ENCODE measurements around the gene SYCN.
A peak's percentile ranks its signal among the peaks of the same experiment; 100 is the strongest.

SYCN gene

DNA sequence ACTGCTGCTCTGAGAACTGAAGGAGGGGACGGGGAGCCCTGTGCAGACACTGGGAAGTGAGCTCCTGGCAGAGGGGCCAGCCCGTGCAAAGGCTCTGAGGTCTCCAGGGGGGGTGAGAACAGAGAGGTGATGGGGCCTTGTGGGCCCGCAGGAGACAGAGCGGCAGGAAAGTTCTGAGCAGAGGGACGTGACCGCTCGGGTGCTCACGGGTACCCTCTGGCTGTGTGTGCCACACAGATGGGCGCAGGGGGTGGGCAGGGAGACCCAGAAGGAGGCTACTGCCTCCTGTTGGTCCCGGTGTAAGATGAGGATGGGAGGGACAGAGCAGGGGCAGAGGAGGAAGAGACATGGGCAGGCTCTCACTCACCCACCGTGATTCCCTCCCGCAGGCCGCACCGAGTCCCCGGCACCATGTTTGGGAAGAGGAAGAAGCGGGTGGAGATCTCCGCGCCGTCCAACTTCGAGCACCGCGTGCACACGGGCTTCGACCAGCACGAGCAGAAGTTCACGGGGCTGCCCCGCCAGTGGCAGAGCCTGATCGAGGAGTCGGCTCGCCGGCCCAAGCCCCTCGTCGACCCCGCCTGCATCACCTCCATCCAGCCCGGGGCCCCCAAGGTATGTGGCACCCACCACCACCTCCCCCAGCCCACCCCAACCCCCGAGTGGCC lies 34.8 kb downstream of the SYCN start:
- DNase-seq = no peak

DNA sequence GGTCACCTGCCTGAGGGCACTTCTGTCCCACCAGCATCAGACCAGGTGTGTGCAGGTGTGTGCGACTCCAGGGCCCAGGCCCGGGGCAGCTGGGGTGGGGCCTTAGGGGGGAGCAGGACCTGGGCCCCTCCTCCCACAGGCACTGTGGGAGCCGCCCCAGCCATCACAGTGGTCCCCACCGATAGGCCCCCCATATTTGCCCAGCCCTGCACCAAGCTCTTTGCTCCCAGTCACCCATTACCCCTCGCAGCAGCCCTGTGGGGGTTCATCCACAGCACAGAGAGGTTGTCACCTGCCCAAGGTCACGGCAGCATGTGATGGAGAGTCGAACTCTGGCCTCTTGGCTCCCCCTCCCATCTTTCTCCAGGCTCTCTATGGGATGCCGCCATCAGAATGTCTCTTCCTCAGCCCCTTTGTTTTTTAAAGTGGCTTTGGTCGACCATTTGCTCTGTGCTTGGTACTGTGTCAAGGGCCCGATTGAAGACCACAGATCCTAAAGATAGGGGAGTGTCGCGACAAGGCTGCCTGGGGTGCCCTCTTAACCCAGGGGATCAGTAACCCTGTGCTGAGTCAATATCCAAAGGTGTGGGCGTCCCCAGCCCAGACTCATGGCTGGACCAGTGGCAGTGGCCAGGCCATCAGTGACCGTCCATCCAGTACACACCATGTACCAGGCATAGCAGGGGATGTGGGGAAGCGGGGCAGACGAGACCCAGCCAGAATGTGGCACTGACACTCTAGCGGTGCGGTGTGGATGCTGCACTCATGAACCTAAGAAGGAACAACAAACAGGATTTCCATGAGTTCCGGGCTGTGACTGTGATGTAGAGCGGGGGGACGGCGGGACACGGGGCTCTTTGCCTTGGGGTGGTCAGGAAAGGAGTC lies 35.6 kb downstream of the SYCN start:
- DNase-seq = no peak

DNA sequence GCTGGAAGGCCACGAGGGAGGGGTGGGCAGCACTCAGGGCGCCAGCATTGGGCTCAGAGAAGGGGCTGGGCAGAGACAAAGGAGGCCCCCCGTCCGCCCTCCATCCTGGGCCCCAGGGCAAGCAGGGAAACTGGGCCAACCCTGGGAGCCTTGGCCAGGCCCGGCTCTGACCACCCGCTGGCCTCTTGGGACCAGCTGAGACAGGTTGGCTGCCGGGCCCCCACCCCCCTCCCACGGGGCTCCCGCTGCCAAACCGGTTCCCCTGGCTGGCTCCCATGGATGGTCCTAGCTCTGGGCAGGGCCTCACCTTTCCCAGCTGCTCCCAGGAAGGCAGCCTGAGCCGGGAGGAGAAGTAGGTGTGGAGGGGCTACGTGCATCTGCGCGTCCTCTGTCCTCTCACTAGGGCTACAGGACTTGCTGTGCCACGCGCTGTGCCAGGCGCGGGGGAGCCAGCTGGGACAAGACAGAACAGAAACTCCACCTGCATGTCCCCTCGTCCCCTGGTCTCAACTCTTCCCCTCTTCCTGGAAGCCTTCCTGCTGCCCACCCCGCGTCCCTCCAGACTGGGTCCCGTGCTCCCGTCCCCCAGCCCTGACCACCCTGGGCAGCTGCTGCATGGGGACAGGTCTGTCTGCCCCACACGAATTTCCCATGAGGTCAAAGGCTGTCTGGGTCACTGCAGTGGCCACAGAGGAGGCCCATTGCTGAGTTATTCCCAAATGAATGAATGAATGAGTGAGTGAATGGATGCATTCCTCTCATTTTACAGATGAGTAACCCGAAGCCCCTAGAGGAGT lies 36.4 kb downstream of the SYCN start:
- peak; percentile 81 for DNase-seq

DNA sequence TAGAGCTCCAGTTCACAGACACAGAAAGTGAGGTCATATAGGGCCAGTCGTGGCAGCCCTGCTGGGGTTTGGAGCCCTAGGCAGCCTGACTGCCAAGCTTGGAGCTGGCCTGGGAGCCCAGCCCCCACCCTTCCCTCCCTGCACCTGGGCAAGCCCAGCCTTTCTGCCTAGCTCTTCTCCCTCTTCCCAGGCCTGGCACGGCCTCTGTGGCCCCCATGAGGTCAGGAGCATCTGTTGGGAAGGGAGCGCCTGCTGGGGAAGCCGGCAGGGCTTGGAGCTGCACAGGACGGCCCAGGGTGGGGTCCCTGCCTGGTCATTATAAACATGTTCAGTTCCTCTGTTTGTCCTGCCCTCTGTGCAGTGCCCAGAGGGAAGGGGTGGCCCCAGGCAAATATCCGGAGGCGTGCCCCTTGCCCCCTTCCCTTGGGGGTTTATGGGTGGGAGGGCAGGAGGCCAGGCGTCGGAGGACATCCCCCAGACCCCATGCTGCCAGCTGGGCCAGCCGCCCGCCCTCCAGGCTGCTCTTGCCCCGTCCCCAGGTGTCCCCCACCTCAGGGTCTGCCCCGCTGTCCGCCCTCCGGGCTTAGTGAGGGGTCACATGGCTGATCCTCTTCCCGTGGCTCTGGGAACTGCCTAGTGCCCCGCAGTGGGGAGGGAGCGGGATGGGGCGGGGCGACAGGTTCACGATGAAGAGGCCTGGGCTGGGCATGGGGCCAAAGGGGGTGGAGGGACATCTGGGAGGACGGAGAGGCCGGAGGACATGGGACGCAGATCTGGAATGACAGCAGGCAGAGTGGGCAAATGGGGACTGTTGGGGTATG lies 37.3 kb downstream of the SYCN start:
- peak; percentile 94 for DNase-seq

DNA sequence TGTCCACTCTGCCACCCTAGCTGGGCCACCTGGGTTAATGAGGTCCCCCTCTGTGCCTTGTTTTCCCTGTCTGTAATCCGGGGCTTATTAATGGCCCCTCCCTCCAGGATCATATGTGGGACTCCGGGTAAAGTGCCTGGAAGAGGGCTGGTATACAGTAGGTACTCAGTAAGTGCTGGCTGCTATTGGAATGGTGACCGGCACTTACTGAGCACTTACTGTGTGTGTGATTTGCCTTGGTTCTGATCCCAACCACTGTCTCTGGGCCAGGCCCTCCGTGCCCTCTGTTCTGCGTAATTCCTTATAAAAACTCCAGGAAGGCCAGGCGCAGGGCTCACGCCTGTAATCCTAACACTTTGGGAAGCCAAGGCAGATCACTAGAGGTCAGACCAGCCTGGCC lies 38.2 kb downstream of the SYCN start:
- DNase-seq = no peak

DNA sequence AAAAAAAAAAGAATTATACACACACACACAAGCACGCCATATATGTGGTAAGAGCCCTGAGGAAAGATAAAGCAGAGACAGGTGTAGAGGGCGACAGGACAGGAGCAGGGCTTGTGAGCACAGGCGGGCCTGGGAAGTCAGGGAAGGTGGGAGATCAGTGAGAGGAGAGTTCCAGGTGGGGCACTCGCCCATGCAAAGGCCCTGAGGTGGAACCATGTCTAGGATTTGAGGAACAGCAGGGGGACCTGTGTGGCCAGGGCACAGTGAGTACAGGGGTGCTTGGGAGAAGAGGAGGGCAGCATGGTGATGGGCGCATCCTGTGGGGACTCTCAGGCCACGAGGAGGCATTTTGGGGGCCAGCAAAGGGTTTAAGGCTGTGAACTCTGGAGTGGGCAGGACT lies 39.8 kb downstream of the SYCN start:
- no peak for DNase-seq

DNA sequence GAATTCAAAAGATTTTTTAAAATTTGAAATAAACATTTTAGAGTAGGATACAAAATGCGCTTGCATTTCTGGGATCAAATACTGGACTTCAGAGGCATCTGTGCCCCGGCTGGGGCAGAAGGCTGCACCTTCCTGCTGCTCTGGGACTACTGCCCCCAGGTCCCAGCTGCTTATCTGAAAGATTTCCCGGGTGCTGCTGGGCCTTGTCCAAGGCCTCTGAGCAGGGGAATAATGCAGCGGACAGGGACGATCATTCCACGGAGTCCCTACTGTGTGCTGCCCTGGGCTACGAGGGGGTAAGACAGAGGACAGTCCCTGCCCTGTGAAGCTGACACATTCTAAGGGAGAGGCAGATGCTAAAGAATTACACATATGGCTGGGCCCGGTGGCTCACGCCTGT lies 40.4 kb downstream of the SYCN start:
- DNase-seq = no peak

DNA sequence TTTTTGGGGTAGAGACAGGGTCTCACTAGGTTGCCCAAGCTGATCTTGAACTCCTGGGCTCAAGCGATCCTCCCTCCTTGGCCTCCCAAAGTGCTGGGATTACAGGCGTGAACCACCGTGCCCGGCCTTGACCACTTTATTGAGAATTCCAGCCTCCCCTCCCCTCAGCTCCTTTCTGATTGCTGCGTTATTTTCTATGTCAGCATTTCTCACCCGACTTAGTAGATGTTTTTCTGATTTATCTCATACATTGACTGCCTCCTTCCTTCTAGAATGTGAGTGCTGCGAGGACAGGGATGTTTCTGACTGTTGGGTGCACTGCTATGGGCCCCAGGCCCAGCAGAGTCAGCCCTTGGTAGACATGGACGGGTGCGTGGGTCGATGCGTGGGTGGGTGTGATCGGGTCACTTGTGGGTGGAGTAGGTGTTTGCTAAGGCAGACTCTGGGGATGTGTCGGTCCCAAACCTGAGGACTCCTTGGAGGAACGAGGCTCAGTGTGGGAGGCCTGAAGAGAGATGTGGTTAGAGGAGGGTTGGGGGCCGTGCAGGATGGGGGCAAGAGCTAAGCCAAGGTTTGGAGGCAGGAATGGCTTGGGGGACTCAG lies 41.5 kb downstream of the SYCN start:
- DNase-seq = no peak

DNA sequence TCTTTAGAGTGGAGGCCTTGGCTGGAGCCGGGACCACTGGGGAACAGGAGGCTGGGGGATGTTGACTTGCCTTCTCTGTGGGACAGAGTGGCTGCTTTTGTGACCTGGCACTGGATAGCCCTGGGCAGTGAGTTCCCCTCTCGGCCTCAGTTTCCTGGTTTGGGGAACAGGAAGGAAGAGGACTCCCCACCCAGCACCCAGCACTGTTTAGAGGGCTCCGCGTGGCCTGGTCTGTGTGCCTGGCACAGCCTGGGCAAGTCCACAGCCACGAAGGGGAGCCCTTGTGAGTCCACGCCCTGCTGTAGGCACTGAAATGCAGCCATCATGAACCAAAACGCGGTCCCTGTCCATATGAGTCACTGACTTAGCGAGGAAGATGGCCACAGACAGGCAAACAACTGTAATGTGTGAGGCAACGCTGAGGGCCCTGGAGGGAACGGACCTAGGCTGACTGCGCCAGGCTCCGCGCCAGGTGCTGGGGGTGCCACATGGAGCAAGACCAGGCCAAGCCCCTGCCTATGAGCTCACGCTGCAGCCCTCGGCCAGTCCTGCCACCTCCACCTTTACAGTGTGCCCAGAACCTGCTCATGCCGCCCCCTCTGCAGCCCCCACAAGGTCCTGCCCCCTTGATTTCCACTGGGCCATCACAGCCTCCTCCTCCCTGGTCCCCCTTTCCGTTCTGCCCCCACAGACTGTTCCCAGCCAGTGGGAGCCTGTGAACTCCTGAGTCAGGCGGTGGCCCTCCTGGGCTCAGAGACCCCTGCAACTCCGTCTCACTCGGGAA lies 43.0 kb downstream of the SYCN start:
- no peak for DNase-seq

DNA sequence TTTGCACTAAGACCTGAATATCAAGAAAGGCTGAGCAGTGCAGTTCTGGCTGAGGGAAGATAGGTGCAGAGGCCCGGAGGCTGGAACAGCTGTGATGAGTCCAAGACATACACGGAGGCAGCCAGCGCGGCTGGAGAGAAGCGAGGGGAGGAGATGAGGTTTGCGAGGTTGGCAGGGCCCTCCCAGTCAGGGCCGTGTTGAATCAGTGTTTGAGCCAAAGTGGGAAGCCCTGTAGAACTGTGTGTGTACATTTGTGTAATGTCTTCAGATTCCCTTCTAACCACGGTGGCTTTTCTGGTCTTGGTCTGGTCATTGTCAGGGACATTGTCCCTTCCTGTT lies 43.6 kb downstream of the SYCN start:
- DNase-seq = no peak

DNA sequence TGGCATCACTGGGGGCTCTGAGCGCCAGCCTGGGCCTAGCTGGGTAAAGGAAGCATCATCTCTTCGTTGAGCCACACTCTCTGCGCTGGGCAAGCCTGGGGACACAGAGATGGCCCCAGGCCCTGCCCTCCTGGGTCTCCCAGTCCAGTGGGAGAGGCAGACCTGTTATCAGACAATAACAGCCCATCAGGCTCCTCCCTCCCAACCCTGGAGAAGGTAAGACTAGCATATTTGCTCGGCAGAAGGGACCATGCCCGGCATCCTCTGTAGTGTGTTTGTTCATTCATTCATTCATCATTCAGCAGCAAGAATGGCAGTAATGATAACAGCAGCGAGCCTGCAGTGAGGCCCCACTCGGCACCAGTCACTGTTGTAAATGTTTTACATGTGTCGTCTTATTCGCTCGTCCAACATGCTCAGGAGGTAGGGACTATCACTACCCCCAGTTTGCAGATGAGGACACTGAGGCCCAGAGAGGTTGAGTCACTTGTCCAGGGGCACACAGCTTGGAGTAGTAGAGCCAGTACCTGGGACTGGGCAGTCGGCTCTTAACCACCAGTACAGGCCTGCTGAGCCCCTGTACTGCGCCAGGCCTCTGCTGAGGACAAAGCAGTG lies 45.3 kb downstream of the SYCN start:
- DNase-seq = no peak

DNA sequence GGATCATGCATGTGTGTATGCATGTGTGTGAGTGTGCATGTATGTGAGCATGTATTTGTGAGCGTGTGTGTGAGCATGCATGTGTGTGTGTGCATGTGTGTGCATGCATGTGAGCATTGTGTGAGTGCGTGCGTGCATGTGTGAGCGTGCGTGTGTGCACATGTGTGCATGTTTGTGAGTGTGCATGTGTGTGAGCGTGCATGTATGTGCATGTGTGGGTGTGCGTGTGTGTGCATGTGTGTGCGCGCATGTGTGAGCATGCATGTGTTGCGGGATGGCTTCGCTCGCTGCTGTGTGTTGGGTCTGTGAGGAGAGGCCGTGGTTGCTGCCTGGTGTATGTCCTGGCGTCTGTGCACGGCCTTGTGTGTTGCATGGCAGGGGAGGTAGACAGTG lies 46.1 kb downstream of the SYCN start:
- DNase-seq = no peak

DNA sequence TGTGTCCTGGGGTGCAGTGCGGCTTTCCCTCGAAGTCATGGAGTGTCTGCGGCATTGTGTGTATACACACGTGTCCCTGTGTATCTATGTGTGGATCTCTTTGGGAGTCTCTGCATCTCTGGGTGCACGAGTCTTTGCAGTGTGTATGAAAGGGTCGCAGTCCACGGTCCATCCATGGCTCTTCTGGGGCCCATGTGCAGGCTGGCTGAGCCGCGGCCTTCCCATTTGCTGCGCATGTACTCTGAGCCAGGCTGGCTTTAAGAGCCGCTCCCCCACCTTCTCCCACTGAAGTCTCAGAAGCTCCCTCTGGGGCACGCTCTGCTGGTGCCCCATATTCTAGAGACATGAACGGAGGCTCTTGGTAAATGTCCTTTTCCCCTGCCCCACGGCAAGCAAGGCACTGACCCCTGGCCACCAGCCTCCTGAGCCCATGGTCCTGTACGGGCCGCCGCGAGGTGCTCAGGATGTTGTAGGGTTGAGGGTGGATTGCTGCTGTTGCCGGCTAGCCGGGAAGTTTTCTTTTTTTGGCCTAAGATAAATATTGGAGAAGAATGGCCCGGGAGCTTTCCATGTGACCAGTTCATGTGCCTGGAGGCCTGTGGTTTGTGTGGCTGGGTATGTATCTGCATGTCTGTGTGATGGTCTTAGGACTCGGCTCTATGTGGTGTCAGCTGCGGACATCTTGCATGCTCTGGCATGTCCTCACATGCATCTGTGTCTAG lies 46.6 kb downstream of the SYCN start:
- no peak for DNase-seq

DNA sequence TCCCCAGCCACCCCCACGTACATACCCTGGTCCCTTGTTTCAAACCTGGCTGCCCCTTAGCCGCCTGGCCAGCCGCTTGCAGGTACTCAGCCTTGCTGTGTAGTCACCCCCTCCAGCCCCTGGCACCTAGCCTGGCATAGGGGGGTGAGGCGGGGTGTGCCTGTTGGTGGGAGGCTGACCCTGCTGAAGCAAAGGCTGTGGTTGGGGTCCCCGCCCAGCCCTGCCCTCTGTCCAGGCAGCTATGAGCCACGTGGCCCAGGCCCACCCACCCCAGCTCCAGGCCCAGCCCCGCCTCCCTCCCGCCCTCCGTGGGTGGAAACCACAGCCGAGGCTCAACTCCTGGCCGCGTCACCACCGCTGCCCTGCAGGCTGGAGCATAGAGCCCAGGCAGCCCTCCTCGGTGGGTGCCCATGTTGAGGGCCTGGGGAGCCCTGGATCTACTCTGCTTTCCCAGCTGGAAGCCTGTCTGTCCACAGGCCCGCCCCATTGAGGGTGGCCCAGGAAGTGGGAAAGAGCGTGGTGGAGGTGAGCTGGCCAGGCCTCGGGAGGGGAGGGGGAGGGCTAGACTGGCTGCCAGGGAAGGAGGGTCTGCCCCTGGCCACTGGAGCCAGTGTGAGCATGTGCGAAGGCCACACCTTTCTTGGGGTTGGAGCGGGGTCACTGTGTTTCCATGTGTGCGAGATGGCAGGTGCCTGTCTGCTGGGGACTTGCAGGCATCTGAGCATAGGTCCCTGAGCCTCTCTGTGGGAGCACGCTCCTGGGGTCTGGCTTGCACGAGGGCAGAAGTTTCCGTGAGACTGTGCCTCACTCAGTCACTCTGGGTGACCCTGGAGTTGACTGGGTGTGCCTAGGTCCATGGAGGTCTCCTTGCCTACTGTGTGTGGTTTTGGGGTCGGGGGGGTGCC lies 47.5 kb downstream of the SYCN start:
- DNase-seq = no peak

DNA sequence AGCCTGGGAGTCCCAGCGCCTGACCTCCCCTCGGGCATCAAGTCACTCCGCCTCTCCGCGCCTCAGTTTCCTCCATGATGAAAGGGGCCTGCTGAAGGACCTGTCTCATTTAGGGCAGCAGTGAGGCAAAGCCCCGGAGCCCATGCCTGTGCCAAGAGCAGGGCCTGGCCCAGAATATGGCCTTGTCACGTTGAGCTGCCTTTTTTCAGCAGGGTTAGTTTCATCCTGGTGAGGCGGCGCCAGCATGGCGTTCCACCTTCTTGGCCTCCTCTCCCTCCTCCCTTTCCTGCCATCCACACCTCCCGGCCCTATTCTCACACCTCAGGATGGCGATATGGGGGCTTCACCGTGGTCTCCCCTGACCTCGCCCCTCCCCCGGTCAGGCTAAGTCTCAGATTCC lies 48.3 kb downstream of the SYCN start:
- DNase-seq = no peak

DNA sequence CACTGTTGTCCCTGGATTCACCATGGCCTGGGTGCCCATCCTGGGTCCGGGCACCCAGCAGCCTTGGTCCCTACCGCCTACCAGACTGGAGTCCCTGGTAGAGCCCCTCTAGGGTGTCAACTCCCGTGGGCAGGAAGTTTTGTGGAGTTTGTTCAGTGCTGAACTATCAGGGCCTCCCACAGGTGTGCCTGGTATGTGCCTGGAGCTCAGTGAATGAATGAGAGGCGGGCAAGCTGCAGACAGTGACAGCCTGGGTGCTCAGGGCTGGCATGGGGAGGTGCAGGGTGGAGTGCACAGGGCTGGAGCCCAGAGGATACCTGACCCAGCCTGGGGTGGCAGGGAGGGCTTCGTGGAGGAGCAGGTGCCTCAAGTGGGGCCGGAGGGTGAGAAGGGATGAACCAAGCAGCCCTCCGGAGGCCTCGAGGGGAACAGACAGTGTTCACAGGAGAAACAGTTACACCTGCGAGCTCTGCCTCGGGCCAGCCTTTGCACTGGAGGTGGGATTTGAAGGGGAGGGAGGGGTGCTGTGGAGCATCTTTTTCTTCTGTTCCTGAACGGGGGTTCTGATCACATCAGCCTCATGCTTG lies 48.9 kb downstream of the SYCN start:
- DNase-seq = no peak

DNA sequence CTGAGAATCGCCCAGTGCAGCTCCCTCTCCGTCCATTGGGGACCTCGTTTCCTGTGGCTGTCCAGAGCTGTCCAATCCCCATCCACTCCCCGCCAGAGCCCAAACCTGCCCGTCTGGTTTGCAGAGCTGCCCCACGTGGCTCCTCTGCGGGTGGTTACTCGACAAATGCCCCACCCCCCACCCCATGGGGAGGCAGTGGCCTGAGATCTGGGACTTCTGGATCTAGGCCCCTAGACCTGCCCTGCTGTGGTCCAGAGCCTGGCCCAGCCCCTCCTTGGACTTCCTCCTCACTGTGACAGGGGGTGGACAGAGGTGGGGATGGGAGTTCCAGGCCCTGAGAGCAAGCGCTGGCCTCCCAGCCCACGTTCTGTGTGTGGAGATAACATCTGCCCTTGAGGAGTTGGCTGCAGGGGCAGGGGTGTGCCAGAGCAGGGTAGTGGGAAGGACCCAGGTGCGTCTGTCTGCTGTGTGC lies 49.4 kb downstream of the SYCN start:
- DNase-seq = no peak

DNA sequence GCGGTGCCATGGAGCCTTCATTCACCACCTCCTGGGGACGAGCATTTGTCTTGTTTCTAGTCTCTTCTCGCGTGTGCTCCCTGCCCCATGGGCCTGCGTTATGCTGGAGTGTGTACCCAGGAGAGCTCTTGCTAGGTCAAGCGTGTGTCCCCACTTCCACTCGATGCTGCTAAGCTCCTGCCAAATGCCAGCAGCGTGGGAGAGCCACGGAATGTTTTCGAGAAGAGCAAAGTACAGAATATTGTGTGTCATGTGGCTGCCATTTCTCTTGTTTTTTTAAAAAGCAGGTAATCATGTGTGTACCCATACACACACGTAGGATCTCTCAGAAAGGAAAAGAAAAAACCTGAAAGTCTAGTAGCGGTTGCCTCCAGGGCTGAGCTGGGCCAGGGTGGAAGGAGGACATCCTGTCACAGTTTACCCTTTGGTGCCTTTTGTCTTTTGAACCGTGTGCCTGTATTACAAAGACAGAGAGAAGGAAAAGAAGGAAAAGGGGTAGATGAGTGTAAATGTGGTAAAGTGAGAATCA lies 49.9 kb downstream of the SYCN start:
- DNase-seq = no peak

Measured in NCI-H345 (cell line).